Measurements from ENCODE around the gene LEP. TPM values are rescaled to one million over a fixed set of nuclear protein-coding genes. Genes with fewer than 3 reads are reported as not detected.

LEP gene
- polyA plus RNA-seq, 2 of the 4 experiments (the other 2 are of a cell fraction): not detected

DNA sequence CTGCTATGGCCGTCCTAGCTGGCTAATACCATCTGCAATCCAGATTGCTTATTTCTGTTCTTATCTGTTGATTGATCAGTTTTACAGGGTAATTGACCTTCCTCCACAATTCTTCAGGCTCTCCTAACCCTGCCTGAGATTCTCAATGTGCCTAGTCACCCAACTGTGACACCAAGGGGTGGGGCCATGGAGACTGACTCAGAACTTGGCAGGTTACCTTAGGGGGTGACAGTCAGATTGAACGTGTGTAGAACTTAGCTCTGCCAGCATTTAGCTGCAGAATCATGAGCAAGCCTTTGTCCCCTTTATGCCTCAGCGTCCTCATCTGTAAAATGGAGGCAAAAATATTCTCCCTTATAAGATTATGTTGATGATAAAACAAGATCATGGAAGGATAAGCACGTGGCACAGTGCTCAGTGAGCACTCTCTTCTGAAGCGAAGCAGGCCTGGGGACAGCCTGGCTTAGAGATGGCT lies 19.1 kb upstream of the LEP start:
- ChIA-PET POLR2A (no interaction called here), CTCF (interaction anchor here (1.4 to 6.9 kb wide), 3 partner anchors 9 to 86 kb away, joined by 4 to 69 read pairs (median 5); no protein-coding TSS in a partner anchor)
- 46% methylated on average over 5 of the region's 5 CpGs for WGBS (ENCODE audit: missing lambda C conversion rate)
- Histone ChIP-seq H3K4me2 (no peak overlapping the region), H3K27ac (no peak overlapping the region), H3K4me1 (peaks cover 11% of the 10 kb centered on the region), H3K4me3 (no peak overlapping the region), H3K9me3 (no peaks in the 10 kb centered on the region)
- DNase-seq (ENCODE audit: low read depth in 1 of 2, low spot score in 1 of 2) (peak; percentile 47 to 57), ATAC-seq (peak in 1 of 2 experiments; percentile 54; a peak in 3 of 6 replicates), FAIRE-seq (no peak)
- peak; percentile 38 for TF ChIP-seq MAFK (IDR thresholded peaks at IDR 0.05; ENCODE audit: partially characterized antibody)
- no peak for TF ChIP-seq HEYL (CRISPR knock-in tag; IDR thresholded peaks at IDR 0.05)
- TF ChIP-seq NFE2L2 (conservative IDR thresholded peaks at IDR 0.05; ENCODE audit: low read length): 0 out of 2 replicates have a peak, but pooled peaks have one; percentile 17

DNA sequence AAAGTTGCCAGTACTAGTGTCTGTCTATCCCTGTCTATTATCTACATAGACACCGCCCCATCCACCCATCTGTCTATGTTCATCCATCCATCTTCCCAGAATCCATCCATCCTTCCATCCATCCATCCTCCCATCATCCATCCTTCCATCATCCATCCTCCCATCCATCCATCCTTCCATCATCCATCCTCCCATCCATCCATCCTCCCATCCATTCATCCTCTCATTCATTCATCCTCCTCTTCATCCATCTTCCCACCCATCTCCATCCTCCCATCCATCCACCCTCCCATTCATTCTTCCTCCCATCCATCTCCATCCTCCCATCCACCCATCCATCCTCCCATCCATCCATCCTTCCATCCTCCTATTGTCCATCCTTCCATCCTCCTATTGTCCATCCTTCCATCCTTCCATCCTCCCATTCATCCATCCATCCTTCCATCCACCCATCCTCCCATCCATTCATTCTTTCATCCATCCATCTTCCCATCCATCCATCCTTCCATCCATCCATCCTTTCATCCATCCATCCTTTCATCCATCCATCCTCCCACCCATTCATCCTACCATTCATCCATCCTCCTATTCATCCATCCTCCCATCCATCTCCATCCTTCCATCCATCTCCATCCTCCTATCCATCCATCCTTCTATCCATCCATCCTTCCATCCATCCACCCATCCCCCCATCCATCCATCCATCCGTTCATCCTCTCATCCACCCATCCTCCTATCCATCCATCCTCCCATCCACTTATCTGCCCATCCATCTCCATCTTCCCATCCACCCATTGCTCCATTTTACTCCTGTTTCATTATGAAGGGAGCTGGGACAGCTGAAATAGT lies 14.7 kb upstream of the LEP start:
- Histone ChIP-seq H3K4me1 (peaks cover 11% of the 10 kb centered on the region), H3K9me3 (no peaks in the 10 kb centered on the region), H3K4me3 (no peak overlapping the region), H3K4me2 (no peak overlapping the region), H3K27ac (no peak overlapping the region)
- ChIA-PET CTCF (interaction anchor here (1.4 to 2.1 kb wide), 2 partner anchors 17 to 518 kb away, joined by 4 to 10 read pairs; no protein-coding TSS in a partner anchor), POLR2A (no interaction called here)
- TF ChIP-seq CHD2 (IDR thresholded peaks at IDR 0.05; ENCODE audit: low read length, partially characterized antibody): no peak
- TF ChIP-seq KDM5A (IDR thresholded peaks at IDR 0.05): no peak
- no peak for TF ChIP-seq SREBF2 (IDR thresholded peaks at IDR 0.05)
- TF ChIP-seq, protein P1, sequence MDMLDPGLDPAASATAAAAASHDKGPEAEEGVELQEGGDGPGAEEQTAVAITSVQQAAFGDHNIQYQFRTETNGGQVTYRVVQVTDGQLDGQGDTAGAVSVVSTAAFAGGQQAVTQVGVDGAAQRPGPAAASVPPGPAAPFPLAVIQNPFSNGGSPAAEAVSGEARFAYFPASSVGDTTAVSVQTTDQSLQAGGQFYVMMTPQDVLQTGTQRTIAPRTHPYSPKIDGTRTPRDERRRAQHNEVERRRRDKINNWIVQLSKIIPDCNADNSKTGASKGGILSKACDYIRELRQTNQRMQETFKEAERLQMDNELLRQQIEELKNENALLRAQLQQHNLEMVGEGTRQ (IDR thresholded peaks at IDR 0.05): no peak
- no peak for TF ChIP-seq SMC3 (IDR thresholded peaks at IDR 0.05)
- TF ChIP-seq, protein P2, sequence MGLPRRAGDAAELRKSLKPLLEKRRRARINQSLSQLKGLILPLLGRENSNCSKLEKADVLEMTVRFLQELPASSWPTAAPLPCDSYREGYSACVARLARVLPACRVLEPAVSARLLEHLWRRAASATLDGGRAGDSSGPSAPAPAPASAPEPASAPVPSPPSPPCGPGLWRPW (IDR thresholded peaks at IDR 0.05): no peak
- no peak for TF ChIP-seq PHF8 (IDR thresholded peaks at IDR 0.05; ENCODE audit: borderline replicate concordance, low read depth)
- TF ChIP-seq NPAS2 (CRISPR knock-in tag; IDR thresholded peaks at IDR 0.05; ENCODE audit: borderline replicate concordance): no peak
- TF ChIP-seq CBX8 (IDR thresholded peaks at IDR 0.05): no peak
- TF ChIP-seq, protein P3, sequence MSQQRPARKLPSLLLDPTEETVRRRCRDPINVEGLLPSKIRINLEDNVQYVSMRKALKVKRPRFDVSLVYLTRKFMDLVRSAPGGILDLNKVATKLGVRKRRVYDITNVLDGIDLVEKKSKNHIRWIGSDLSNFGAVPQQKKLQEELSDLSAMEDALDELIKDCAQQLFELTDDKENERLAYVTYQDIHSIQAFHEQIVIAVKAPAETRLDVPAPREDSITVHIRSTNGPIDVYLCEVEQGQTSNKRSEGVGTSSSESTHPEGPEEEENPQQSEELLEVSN (IDR thresholded peaks at IDR 0.05; ENCODE audit: borderline replicate concordance, low read depth): no peak
- no peak for TF ChIP-seq ZSCAN20 (CRISPR knock-in tag; IDR thresholded peaks at IDR 0.05)
- TF ChIP-seq, protein P4, sequence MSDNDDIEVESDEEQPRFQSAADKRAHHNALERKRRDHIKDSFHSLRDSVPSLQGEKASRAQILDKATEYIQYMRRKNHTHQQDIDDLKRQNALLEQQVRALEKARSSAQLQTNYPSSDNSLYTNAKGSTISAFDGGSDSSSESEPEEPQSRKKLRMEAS (IDR thresholded peaks at IDR 0.05): no peak
- ATAC-seq (no peak), DNase-seq (ENCODE audit: low read depth in 1 of 2, low spot score in 1 of 2) (no peak), FAIRE-seq (no peak)
- WGBS (ENCODE audit: missing lambda C conversion rate): 20% methylated on average over 2 of the region's 2 CpGs

DNA sequence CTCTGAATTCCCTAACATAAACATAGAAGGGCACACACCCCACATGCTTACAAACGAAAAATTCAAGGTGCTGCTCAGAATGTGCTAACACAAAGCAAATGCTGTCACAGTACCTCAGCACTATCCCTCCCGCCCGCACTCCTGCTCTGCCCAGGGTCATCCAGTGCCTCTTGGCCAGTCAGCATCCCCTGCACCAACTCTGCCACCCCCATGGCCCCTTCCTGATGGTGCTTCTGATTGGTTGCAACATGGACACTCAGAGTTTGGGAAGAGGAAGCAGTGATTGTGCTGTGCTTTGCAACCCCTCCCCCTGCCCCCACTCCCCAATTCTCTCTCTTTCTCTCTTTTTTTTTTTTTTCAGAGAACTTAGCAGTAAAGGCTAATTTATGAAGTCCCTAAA lies 13.8 kb upstream of the LEP start:
- POLR2A ChIA-PET: no interaction called here
- 36% methylated on average over 3 of the region's 3 CpGs for WGBS (ENCODE audit: missing lambda C conversion rate)

More for the DNA sequence above, 13.8 kb upstream of the LEP start:
- H3K9me3 ChIP-seq: no peaks in the 10 kb centered on the region
- no peak overlapping the region for H3K27ac ChIP-seq
- CTCF ChIA-PET: interaction anchor here (1.0 kb wide), 1 partner anchor 9 kb away, joined by 5 read pairs; no protein-coding TSS in a partner anchor
- no peak for FAIRE-seq
- ATAC-seq: no peak
- H3K4me1 ChIP-seq: peaks cover 2% of the 10 kb centered on the region; the same call in 2 of the 3 replicates
- no peak overlapping the region for H3K4me2 ChIP-seq
- H3K4me3 ChIP-seq: no peak overlapping the region
- no peak for DNase-seq (ENCODE audit: low read depth in 1 of 2, low spot score in 1 of 2)
- TF ChIP-seq POLR2AphosphoS2 (conservative IDR thresholded peaks at IDR 0.05; ENCODE audit: low read length) (no peak), KDM1A (IDR thresholded peaks at IDR 0.05; ENCODE audit: low read depth) (no peak), KDM5A (IDR thresholded peaks at IDR 0.05) (no peak), CBX8 (IDR thresholded peaks at IDR 0.05) (no peak), NFE2L2 (conservative IDR thresholded peaks at IDR 0.05; ENCODE audit: low read length) (no peak), ZFP36 (IDR thresholded peaks at IDR 0.05; ENCODE audit: borderline replicate concordance, partially characterized antibody) (no peak)
- TF ChIP-seq, protein P5, sequence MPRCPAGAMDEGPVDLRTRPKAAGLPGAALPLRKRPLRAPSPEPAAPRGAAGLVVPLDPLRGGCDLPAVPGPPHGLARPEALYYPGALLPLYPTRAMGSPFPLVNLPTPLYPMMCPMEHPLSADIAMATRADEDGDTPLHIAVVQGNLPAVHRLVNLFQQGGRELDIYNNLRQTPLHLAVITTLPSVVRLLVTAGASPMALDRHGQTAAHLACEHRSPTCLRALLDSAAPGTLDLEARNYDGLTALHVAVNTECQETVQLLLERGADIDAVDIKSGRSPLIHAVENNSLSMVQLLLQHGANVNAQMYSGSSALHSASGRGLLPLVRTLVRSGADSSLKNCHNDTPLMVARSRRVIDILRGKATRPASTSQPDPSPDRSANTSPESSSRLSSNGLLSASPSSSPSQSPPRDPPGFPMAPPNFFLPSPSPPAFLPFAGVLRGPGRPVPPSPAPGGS (IDR thresholded peaks at IDR 0.05): no peak
- TF ChIP-seq, protein P4 (IDR thresholded peaks at IDR 0.05): no peak
- TF ChIP-seq, protein P3 (IDR thresholded peaks at IDR 0.05; ENCODE audit: borderline replicate concordance, low read depth): no peak

Measured in A549 (cell line).